Natural killer cell (primary cell): ENCODE results near the gene ATP13A3. TPM values are rescaled to one million over a fixed set of nuclear protein-coding genes. Genes with fewer than 3 reads are reported as not detected.

Source experiments
- ATAC-seq, 3 donors: fragments of 150-1000 bp in 2 of 3; fragments of 200-7000 bp in 1 of 3; cut with Tn5 transposase; 1 replicate in 1 of 3; 2 replicates in 2 of 3; pipeline ENCODE4 v1.10.0; 2021; ENCODE audit warnings: mild to moderate bottlenecking in 2 of 3, moderate library complexity in 2 of 3
- DNase-seq, 2 donors: peaks; one replicate each; pipeline versions ENCODE4 v3.0.0 to v3.0.0-alpha.2; 2013 to 2021; ENCODE audit warnings: mixed read lengths in 1 of 2
- H3K27ac ChIP-seq: one replicate; pipeline ENCODE4 v1.5.1; 2013; ENCODE audit warnings: mild to moderate bottlenecking, low read length
- H3K27me3 ChIP-seq: one replicate; pipeline ENCODE4 v1.6.1; 2013; ENCODE audit warnings: low read length; ENCODE audit not compliant: control insufficient read depth, insufficient read depth
- H3K36me3 ChIP-seq: one replicate; pipeline ENCODE4 v1.6.1; 2013; ENCODE audit warnings: low read length; ENCODE audit not compliant: control insufficient read depth, insufficient read depth
- H3K4me1 ChIP-seq: one replicate; pipeline ENCODE4 v1.6.1; 2013; ENCODE audit warnings: low read length; ENCODE audit not compliant: control insufficient read depth, insufficient read depth
- H3K4me3 ChIP-seq: one replicate; pipeline ENCODE4 v1.5.1; 2013; ENCODE audit warnings: low read length
- H3K9me3 ChIP-seq: one replicate; pipeline ENCODE4 v1.6.1; 2013; ENCODE audit warnings: low read length; ENCODE audit not compliant: control insufficient read depth, insufficient read depth
- H3K27ac Mint-ChIP-seq, 2 donors: one replicate each; pipeline ENCODE4 v1.8.0; 2022; ENCODE audit warnings: mild to moderate bottlenecking in 2 of 2, mixed read lengths in 2 of 2, moderate library complexity in 1 of 2
- H3K27me3 Mint-ChIP-seq, 2 donors: one replicate each; pipeline ENCODE4 v1.8.0; 2022; ENCODE audit warnings: low read depth in 2 of 2, mixed read lengths in 2 of 2
- H3K36me3 Mint-ChIP-seq: one replicate; pipeline ENCODE4 v1.8.0; 2022; ENCODE audit warnings: mixed read lengths
- H3K4me1 Mint-ChIP-seq, 2 donors: one replicate each; pipeline ENCODE4 v1.8.0; 2022; ENCODE audit warnings: mixed read lengths in 2 of 2
- H3K4me3 Mint-ChIP-seq: one replicate; pipeline ENCODE4 v1.8.0; 2022; ENCODE audit warnings: mild to moderate bottlenecking, moderate library complexity, mixed read lengths
- H3K9me3 Mint-ChIP-seq, 2 donors: one replicate each; pipeline ENCODE4 v1.8.0; 2022; ENCODE audit warnings: mixed read lengths in 2 of 2
- CTCF ChIP-seq: fragments of 200-600 bp; IDR thresholded peaks from one replicate; pipeline ENCODE4 v1.8.0; 2022; ENCODE audit warnings: antibody characterized with exemption
- WGBS: methylation state at CpG from one replicate; pipeline ENCODE4 v1.1.7; 2013; ENCODE audit warnings: missing lambda C conversion rate; ENCODE audit not compliant: insufficient coverage; 5-methylcytosine and 5-hydroxymethylcytosine counted together
- intact Hi-C: fragments of 100-400 bp; cut with micrococcal nuclease; formaldehyde crosslinking; loops from one replicate; pipeline ENCODE4 v1.14.2; 2022
- total RNA-seq, 4 donors: library from RNA; stranded (reverse); fragments of 120-200 nt in 1 of 4; gene quantifications; one replicate each; pipeline versions ENCODE4 v1.2.3 to v1.2.4, GENCODE V29; 2013 to 2022

ATP13A3 gene
- total RNA-seq, 3 donors from 2014 or later (not counting 1 experiment from before 2014, with no cell fraction given), result 62.9 to 79.2 (median 64.2) TPM

- H3K4me1 ChIP-seq, result peaks cover 18% of the 10 kb centered on the region
- no peak overlapping the region for H3K27ac ChIP-seq
- H3K4me3 ChIP-seq, result no peak overlapping the region
- TF ChIP-seq CTCF, result no peak
- no peak for ATAC-seq
- intact Hi-C loops, result no loop called here
- Mint-ChIP-seq H3K27ac (no peak overlapping the region), H3K9me3 (no peaks in the 10 kb centered on the region), H3K4me1 (peaks cover 34 to 42% of the 10 kb centered on the region in 2 donors), H3K4me3 (peak overlapping the region; percentile 74), H3K36me3 (no peaks in the 10 kb centered on the region), H3K27me3 (peaks cover 11 to 17% of the 10 kb centered on the region in 2 donors)
- no peak for DNase-seq
- H3K27me3 ChIP-seq, result peaks cover 3% of the 10 kb centered on the region
- 88% methylated on average over 5 of the region's 5 CpGs for WGBS
- H3K9me3 ChIP-seq, result no peaks in the 10 kb centered on the region
- no peaks in the 10 kb centered on the region for H3K36me3 ChIP-seq
These were observed 91.6 kb downstream of the ATP13A3 start for GRCh38 chr3:194395212-194395611.

DNA sequence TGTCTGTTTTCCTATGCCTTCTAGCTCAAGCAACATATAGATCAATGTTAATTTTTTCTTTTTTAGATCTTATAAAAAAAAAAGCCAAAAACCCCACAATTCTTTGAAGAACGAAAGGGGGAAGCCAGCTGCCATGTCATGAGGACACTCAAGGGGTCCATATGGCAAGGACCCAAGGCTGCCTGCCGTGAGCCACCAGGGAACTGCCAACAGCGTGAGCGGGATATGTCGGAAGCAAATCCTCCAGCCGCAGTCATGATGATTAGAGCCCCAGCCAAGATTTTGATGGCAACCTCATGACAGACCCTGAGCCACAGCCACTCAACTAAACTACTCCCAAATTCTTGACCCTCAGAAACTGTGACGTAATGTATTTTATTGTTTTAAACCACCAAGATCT is 94.2 kb downstream of the ATP13A3 start:
- Histone ChIP-seq H3K27me3 (peaks cover under 1% of the 10 kb centered on the region), H3K4me3 (no peak overlapping the region), H3K9me3 (no peaks in the 10 kb centered on the region), H3K27ac (no peak overlapping the region), H3K36me3 (no peaks in the 10 kb centered on the region), H3K4me1 (peaks cover 5% of the 10 kb centered on the region)
- ATAC-seq (no peak), DNase-seq (no peak)
- TF ChIP-seq CTCF, result no peak
- no peak overlapping the region for H3K4me3 Mint-ChIP-seq
- H3K36me3 Mint-ChIP-seq, result no peaks in the 10 kb centered on the region
- H3K27ac Mint-ChIP-seq, result no peak overlapping the region
- peaks cover 15 to 21% of the 10 kb centered on the region in 2 donors for H3K27me3 Mint-ChIP-seq
- WGBS, result 97% methylated on average over 7 of the region's 7 CpGs
- intact Hi-C loops, result no loop called here
- no peaks in the 10 kb centered on the region for H3K9me3 Mint-ChIP-seq
- H3K4me1 Mint-ChIP-seq, result peaks cover 11 to 21% of the 10 kb centered on the region in 2 donors

GRCh38 chr3:194390835-194391234 is 96.0 kb downstream of the ATP13A3 start:
- intact Hi-C loops, result no loop called here
- no peaks in the 10 kb centered on the region for H3K36me3 ChIP-seq
- Mint-ChIP-seq H3K27ac (no peak overlapping the region), H3K9me3 (no peaks in the 10 kb centered on the region), H3K36me3 (no peaks in the 10 kb centered on the region), H3K27me3 (peaks cover 13 to 21% of the 10 kb centered on the region in 2 donors), H3K4me1 (peaks cover 5% of the 10 kb centered on the region in 2 donors), H3K4me3 (no peak overlapping the region)
- DNase-seq (no peak), ATAC-seq (no peak)
- no peak overlapping the region for H3K4me3 ChIP-seq
- H3K4me1 ChIP-seq, result no peaks in the 10 kb centered on the region
- H3K9me3 ChIP-seq, result no peaks in the 10 kb centered on the region
- no peaks in the 10 kb centered on the region for H3K27me3 ChIP-seq
- no peak overlapping the region for H3K27ac ChIP-seq
- TF ChIP-seq CTCF, result no peak

GRCh38 chr3:194389269-194389668 is 97.5 kb downstream of the ATP13A3 start:
- Histone ChIP-seq H3K27me3 (no peaks in the 10 kb centered on the region), H3K27ac (no peak overlapping the region), H3K9me3 (no peaks in the 10 kb centered on the region), H3K4me1 (no peaks in the 10 kb centered on the region), H3K4me3 (no peak overlapping the region), H3K36me3 (no peaks in the 10 kb centered on the region)
- Mint-ChIP-seq H3K4me1 (no peaks in the 10 kb centered on the region), H3K36me3 (no peaks in the 10 kb centered on the region), H3K27me3 (peaks cover 16 to 21% of the 10 kb centered on the region in 2 donors), H3K4me3 (no peak overlapping the region), H3K9me3 (no peaks in the 10 kb centered on the region), H3K27ac (no peak overlapping the region)
- intact Hi-C loops, result no loop called here
- DNase-seq, result peak in 1 of 2 donors; percentile 2
- ATAC-seq, result no peak
- no peak for TF ChIP-seq CTCF
- WGBS, result 98% methylated on average over 8 of the region's 8 CpGs
